H9 (cell line): ENCODE data around the gene SOX18. TPM values are rescaled to one million over a fixed set of nuclear protein-coding genes. Genes with fewer than 3 reads are reported as not detected.
A peak's percentile ranks its signal among the peaks of the same experiment; 100 is the strongest.

Source experiments
- DNase-seq: peaks from one replicate; pipeline ENCODE4 v3.0.0-alpha.2; 2017
- H2AFZ ChIP-seq: one replicate; pipeline ENCODE4 v1.6.1; 2013; ENCODE audit warnings: mild to moderate bottlenecking, low read length, control low read depth, moderate library complexity
- H2AK5ac ChIP-seq: 2 replicates; pipeline ENCODE4 v1.6.1; 2013; ENCODE audit warnings: low read length, control low read depth, mixed read lengths; ENCODE audit not compliant: insufficient read length
- H2BK120ac ChIP-seq: one replicate; pipeline ENCODE4 v1.6.1; 2013; ENCODE audit warnings: low read depth, mild to moderate bottlenecking, low read length, control low read depth, inconsistent platforms; ENCODE audit not compliant: poor library complexity, severe bottlenecking
- H2BK12ac ChIP-seq: 2 replicates; pipeline ENCODE4 v1.6.1; 2013; ENCODE audit warnings: low read length, control low read depth, mixed read lengths, low read depth; ENCODE audit not compliant: insufficient read length
- H2BK15ac ChIP-seq: 2 replicates; pipeline ENCODE4 v1.6.1; 2013; ENCODE audit warnings: low read depth, low read length, control low read depth
- H2BK20ac ChIP-seq: one replicate; pipeline ENCODE4 v1.6.1; 2013; ENCODE audit warnings: low read depth, mild to moderate bottlenecking, low read length, control low read depth, inconsistent platforms; ENCODE audit not compliant: poor library complexity, severe bottlenecking
- H2BK5ac ChIP-seq: 2 replicates; pipeline ENCODE4 v1.6.1; 2013; ENCODE audit warnings: low read length, control low read depth, mixed read lengths; ENCODE audit not compliant: insufficient read length
- H3K14ac ChIP-seq: 2 replicates; pipeline ENCODE4 v1.6.1; 2013; ENCODE audit warnings: low read length, control low read depth; ENCODE audit not compliant: insufficient read depth
- H3K18ac ChIP-seq: 2 replicates; pipeline ENCODE4 v1.6.1; 2013; ENCODE audit warnings: low read depth, mild to moderate bottlenecking, mixed read lengths, low read length, control low read depth; ENCODE audit not compliant: insufficient read length
- H3K23ac ChIP-seq: 2 replicates; pipeline ENCODE4 v1.6.1; 2013; ENCODE audit warnings: low read length, control low read depth, mixed read lengths, low read depth; ENCODE audit not compliant: insufficient read length
- H3K23me2 ChIP-seq: 2 replicates; pipeline ENCODE4 v1.6.1; 2013; ENCODE audit warnings: low read depth, mild to moderate bottlenecking, mixed read lengths, low read length, control low read depth; ENCODE audit not compliant: insufficient read length, poor library complexity, severe bottlenecking
- H3K27ac ChIP-seq: 2 replicates; pipeline ENCODE4 v1.5.1; 2013; ENCODE audit warnings: low read length, control low read depth, mixed read lengths, low read depth; ENCODE audit not compliant: insufficient read length
- H3K27me3 ChIP-seq: 2 replicates; pipeline ENCODE4 v1.6.1; 2013; ENCODE audit warnings: low read length, control low read depth, inconsistent platforms; ENCODE audit not compliant: insufficient read depth
- H3K4ac ChIP-seq: 2 replicates; pipeline ENCODE4 v1.6.1; 2013; ENCODE audit warnings: low read depth, mild to moderate bottlenecking, control low read depth, inconsistent platforms, low read length, moderate library complexity
- H3K4me1 ChIP-seq: 2 replicates; pipeline ENCODE4 v1.6.1; 2013; ENCODE audit warnings: low read length, control low read depth, inconsistent platforms; ENCODE audit not compliant: insufficient read depth
- H3K4me2 ChIP-seq: 2 replicates; pipeline ENCODE4 v1.6.1; 2013; ENCODE audit warnings: low read length, control low read depth, mixed read lengths; ENCODE audit not compliant: insufficient read length, insufficient read depth
- H3K56ac ChIP-seq: 2 replicates; pipeline ENCODE4 v1.6.1; 2013; ENCODE audit warnings: low read depth, mild to moderate bottlenecking, mixed read lengths, low read length, control low read depth; ENCODE audit not compliant: insufficient read length
- H3K79me1 ChIP-seq: 2 replicates; pipeline ENCODE4 v1.6.1; 2013; ENCODE audit warnings: low read depth, mild to moderate bottlenecking, moderate library complexity, low read length, control low read depth, inconsistent platforms; ENCODE audit not compliant: insufficient read depth, poor library complexity, severe bottlenecking
- H3K79me2 ChIP-seq: 2 replicates; pipeline ENCODE4 v1.6.1; 2013; ENCODE audit warnings: low read length, control low read depth, inconsistent platforms; ENCODE audit not compliant: insufficient read depth
- H3K9ac ChIP-seq: 2 replicates; pipeline ENCODE4 v1.6.1; 2013; ENCODE audit warnings: low read length, control low read depth, mixed read lengths; ENCODE audit not compliant: insufficient read length; ENCODE audit errors: extremely low read depth
- H3K9me3 ChIP-seq: one replicate; pipeline ENCODE4 v1.6.1; 2013; ENCODE audit warnings: low read depth, low read length, inconsistent platforms; ENCODE audit not compliant: control insufficient read depth
- H3T11ph ChIP-seq: one replicate; pipeline ENCODE4 v1.6.1; 2013; ENCODE audit warnings: mild to moderate bottlenecking, low read length, control low read depth, inconsistent platforms
- H4K20me1 ChIP-seq: one replicate; pipeline ENCODE4 v1.6.1; 2013; ENCODE audit not compliant: control insufficient read depth, insufficient read length, insufficient read depth
- H4K5ac ChIP-seq: 2 replicates; pipeline ENCODE4 v1.6.1; 2013; ENCODE audit warnings: low read depth, mild to moderate bottlenecking, mixed read lengths, low read length, control low read depth; ENCODE audit not compliant: insufficient read length
- H4K8ac ChIP-seq: replicated peaks from 2 replicates; pipeline ENCODE4 v1.6.1; 2013; ENCODE audit warnings: low read length, control low read depth, mixed read lengths, low read depth; ENCODE audit not compliant: insufficient read length
- H4K91ac ChIP-seq: 2 replicates; pipeline ENCODE4 v1.6.1; 2013; ENCODE audit warnings: low read depth, mild to moderate bottlenecking, moderate library complexity, mixed read lengths, low read length, control low read depth; ENCODE audit not compliant: insufficient read length
- H3K27ac Mint-ChIP-seq, 3 experiments: 2 replicates in 2 of 3; 3 replicates in 1 of 3; pipeline ENCODE4 v1.8.0; 2020 to 2021; ENCODE audit warnings: mixed read lengths in 3 of 3, mild to moderate bottlenecking in 1 of 3, moderate library complexity in 1 of 3
- H3K27me3 Mint-ChIP-seq: 2 replicates; pipeline ENCODE4 v1.8.0; 2021; ENCODE audit warnings: low read depth, mild to moderate bottlenecking, moderate library complexity, mixed read lengths
- H3K36me3 Mint-ChIP-seq, 3 experiments: 2 replicates in 2 of 3; 3 replicates in 1 of 3; pipeline ENCODE4 v1.8.0; 2020 to 2021; ENCODE audit warnings: low read depth in 3 of 3, mixed read lengths in 3 of 3; ENCODE audit not compliant: insufficient read depth in 1 of 3
- H3K4me1 Mint-ChIP-seq, 2 experiments: 2 replicates each; pipeline ENCODE4 v1.8.0; 2020; ENCODE audit warnings: mixed read lengths in 2 of 2
- H3K4me3 Mint-ChIP-seq, 2 experiments: 2 replicates in 1 of 2; 3 replicates in 1 of 2; pipeline ENCODE4 v1.8.0; 2020 to 2021; ENCODE audit warnings: mild to moderate bottlenecking in 2 of 2, mixed read lengths in 2 of 2, moderate library complexity in 1 of 2
- H3K9me3 Mint-ChIP-seq, 2 experiments: 2 replicates in 1 of 2; 3 replicates in 1 of 2; pipeline ENCODE4 v1.8.0; 2020; ENCODE audit warnings: mild to moderate bottlenecking in 2 of 2, mixed read lengths in 2 of 2, moderate library complexity in 1 of 2
- CTCF ChIP-seq: fragments of 200-600 bp; sonication (generic); conservative IDR thresholded peaks from 3 replicates; pipeline ENCODE4 v1.8.0; 2021; ENCODE audit warnings: antibody characterized with exemption, mild to moderate bottlenecking
- WGBS: extraction: QIAGEN DNeasy Blood & Tissue Kit; methylation state at CpG from one replicate; pipeline ENCODE4 v1.1.7; 2013; ENCODE audit warnings: missing lambda C conversion rate, low lambda C conversion rate, mixed read lengths; ENCODE audit not compliant: insufficient read length; ENCODE audit errors: extremely low coverage; 5-methylcytosine and 5-hydroxymethylcytosine counted together
- total RNA-seq: library from RNA; stranded (reverse); gene quantifications from 2 replicates; pipeline ENCODE4 v1.2.1, GENCODE V29; 2021

The SOX18 gene
- total RNA-seq, 1 experiment from 2014 or later, result 2.0 TPM

- Histone ChIP-seq H4K91ac (no peak overlapping the region), H3T11ph (no peak overlapping the region), H3K79me1 (no peaks in the 10 kb centered on the region), H3K23ac (no peak overlapping the region), H4K5ac (no peak overlapping the region), H3K9me3 (no peaks in the 10 kb centered on the region), H2BK20ac (no peak overlapping the region), H3K4ac (no peak overlapping the region), H3K4me1 (peaks cover 1% of the 10 kb centered on the region; the same call in 1 of the 2 replicates), H4K8ac (no peak overlapping the region), H2BK12ac (no peak overlapping the region), H3K27ac (no peak overlapping the region), H2BK15ac (no peak overlapping the region), H3K56ac (no peak overlapping the region), H3K27me3 (no peaks in the 10 kb centered on the region), H3K79me2 (no peaks in the 10 kb centered on the region), H4K20me1 (no peaks in the 10 kb centered on the region), H3K14ac (peak overlapping the region; percentile 27; the same call in 1 of the 2 replicates), H2AK5ac (no peak overlapping the region), H3K18ac (no peak overlapping the region), H2BK120ac (no peak overlapping the region), H3K23me2 (peaks cover 6% of the 10 kb centered on the region), H2BK5ac (no peak overlapping the region), H2AFZ (no peak overlapping the region), H3K9ac (no peak overlapping the region), H3K4me2 (peak overlapping the region; percentile 46)
- peak overlapping the region; percentile 77 to 84 for H3K4me3 Mint-ChIP-seq
- peaks cover 5% of the 10 kb centered on the region for H3K27me3 Mint-ChIP-seq
- no CpG with 5 or more reads among the region's 51 CpGs for WGBS
- no peaks in the 10 kb centered on the region for H3K9me3 Mint-ChIP-seq
- H3K4me1 Mint-ChIP-seq, result peaks cover 28 to 38% of the 10 kb centered on the region in 2 experiments
- no peak for TF ChIP-seq CTCF
- peaks cover 0 to 3% (median 0%) of the 10 kb centered on the region in 3 experiments; a peak in 2 of 7 replicates for H3K36me3 Mint-ChIP-seq
- DNase-seq, result no peak
- H3K27ac Mint-ChIP-seq, result peak overlapping the region in 1 of 3 experiments; percentile 62; a peak in 1 of 7 replicates
Observed at GRCh38 chr20:64063389-64064144, 14.1 kb upstream of the SOX18 start.
